GM19452 (cell line): ENCODE data around the gene KTI12.
"Not testable (repeated sequence)": the region's sequence is repeated elsewhere in the genome, so short reads cannot be mapped to it uniquely, and the experiment has no call there.

Experiments
- ATAC-seq: cut with Tn5 transposase; IDR thresholded peaks from one replicate; pipeline ENCODE4 v1.9.1; 2021; ENCODE audit not compliant: unreplicated experiment

KTI12 gene, protein sequence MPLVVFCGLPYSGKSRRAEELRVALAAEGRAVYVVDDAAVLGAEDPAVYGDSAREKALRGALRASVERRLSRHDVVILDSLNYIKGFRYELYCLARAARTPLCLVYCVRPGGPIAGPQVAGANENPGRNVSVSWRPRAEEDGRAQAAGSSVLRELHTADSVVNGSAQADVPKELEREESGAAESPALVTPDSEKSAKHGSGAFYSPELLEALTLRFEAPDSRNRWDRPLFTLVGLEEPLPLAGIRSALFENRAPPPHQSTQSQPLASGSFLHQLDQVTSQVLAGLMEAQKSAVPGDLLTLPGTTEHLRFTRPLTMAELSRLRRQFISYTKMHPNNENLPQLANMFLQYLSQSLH

DNA sequence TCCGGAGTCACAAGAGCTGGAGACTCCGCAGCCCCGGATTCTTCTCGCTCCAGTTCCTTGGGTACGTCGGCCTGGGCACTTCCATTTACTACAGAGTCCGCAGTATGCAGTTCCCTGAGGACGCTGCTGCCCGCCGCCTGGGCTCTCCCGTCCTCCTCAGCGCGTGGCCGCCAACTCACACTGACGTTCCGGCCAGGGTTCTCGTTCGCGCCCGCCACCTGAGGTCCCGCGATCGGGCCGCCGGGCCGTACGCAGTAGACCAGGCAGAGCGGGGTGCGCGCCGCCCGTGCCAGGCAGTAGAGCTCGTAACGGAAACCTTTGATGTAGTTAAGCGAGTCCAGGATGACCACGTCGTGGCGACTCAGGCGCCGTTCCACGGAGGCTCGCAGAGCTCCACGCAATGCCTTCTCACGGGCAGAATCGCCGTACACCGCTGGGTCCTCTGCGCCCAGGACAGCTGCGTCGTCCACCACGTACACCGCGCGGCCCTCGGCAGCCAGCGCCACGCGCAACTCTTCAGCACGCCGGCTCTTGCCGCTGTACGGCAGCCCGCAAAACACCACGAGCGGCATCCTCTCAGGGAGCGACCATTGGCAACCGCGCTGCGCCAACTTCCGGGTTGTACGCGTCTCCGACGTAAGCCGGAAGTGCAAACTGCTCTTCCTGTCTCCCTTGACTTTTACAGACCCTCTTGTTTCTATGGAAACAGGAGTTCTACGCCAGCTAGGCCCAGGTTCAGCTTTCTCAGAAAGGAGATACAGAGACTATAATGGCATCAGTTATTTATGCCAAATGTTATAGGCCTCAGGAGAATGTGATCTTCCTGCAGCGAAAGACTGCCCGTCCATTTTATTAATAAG, at the start of gene KTI12:
Gene KTI12 (minus strand): TSS at position 621 of the 860 bp plus-strand sequence. CDS start 49 bp downstream, at position 572.
- ATAC-seq, result peak; percentile 83

DNA sequence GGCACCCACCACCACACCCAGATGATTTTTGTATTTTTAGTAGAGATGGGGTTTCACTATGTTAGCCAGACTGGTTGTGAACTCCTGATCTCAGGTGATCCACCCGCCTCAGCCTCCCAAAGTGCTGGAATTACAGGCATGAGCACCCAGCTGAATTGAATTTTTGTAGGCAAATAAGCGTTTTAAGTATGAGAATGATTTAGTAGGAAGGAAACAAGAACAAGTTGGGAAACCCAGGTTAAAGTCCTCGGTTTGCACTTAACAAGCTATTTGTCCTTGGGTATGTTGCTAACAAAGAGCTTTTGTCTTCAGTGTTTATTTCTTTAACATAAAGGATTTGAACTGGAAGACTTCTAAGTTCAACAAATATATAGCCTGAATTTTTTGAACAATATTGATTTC, 46.4 kb upstream of the KTI12 start:
- no peak for ATAC-seq

DNA sequence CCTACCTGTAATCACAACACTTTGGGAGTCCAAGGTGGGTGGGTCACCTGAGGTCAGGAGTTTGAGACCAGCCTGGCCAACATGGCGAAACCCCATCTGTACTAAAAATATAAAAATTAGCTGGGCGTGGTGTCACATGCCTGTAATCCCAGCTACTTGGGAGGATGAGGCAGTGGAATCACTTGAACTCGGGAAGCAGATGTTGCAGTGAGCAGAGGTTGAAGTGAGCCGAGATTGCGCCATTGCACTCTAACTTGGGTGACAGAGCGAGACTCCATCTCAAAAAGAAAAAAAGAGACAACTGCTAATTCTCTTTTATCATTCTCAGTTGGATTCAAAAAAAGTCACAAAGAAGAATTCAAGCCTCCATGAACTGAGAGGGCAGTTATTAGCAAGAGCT, 43.7 kb upstream of the KTI12 start:
- ATAC-seq, result not testable (repeated sequence)

DNA sequence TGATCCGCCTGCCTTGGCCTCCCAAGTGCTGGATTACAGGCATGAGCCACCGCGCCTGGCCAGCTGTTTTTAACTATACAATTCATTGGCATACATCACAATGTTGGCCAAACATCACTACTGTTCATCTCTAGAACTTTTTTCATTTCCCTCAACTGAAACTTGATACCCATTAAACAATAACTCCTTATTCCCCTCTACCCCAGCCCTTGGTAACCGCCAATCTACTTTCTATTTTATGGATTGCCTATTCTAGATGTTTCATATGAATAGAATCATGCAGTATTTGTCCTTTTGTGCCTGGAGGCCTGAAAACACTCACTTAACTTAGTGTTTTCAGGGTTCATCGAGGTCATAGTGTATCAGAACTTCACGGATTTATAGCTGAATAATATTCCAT, 38.7 kb upstream of the KTI12 start:
- ATAC-seq, result no peak

DNA sequence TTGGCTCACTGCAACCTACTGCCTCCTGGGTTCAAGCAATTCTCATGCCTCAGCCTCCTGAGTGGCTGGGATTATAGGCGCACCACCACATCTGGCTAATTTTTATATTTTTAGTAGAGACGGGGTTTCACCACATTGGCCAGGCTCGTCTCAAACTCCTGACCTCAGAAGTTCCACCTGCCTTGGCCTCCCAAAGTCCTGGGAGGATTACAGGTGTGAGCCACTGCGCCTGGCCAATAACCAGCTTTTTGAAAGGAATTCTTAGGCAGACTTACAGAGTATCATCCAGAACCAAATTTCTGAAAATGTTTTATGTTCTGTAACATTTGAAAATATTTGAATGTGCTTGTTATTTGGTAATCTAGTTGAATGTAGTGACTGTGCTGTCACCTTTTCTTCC, 37.1 kb upstream of the KTI12 start:
- ATAC-seq, result no peak

DNA sequence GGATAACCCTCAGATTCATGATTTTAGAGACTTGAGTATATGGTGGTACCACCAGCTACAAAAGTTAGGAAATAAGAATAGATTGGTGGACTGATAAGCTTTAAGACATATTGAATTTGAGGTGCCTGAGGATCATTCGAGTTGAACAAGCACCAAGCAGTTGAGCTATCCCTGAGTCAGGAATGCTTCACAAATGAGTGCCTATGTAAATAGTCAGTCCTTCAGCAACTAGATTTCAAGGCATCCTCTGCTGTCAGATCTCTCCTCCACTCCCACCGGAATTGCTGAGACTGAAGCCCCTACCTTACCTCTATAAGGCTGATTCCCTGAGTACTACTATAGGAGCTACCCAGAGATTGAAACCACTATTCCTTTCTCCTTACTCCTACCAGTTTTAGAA, 29.6 kb upstream of the KTI12 start:
- ATAC-seq, result no peak

DNA sequence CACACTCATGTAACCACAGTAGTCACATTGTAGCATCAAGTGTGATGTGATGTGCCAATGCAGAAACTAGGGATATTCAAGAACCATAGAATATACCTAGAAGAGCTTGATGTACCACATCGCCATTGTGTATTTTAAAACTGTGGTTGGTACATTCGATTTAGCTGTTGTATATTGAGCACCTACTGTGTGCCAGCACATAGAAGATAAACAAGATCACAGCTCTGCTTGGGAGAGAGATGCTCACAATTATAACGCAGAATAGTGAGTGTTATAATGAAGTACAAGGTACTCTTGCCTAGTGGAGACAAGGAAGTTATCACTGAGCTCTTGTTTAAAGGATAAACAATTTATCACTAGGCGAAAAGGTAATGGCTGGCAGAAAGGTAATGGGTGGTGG, 27.2 kb upstream of the KTI12 start:
- no peak for ATAC-seq

DNA sequence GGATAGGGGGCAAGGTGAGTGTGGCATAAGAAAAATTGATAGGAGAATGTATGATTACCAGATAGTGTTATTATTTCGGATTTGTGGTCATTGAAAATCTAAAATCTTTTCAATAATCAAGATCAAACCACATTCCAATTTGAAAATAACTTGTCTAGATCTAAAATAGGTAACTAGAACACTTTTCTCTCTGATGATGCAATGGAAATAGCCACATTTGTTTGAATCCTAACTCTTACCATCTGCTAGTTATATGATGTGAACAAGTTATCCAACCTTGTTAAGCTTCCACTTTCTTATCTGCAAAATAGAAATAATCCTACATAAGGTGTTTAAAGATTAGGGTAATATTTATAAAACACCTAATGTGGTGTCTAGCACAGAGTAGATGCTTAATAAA, 26.3 kb upstream of the KTI12 start:
- no peak for ATAC-seq

DNA sequence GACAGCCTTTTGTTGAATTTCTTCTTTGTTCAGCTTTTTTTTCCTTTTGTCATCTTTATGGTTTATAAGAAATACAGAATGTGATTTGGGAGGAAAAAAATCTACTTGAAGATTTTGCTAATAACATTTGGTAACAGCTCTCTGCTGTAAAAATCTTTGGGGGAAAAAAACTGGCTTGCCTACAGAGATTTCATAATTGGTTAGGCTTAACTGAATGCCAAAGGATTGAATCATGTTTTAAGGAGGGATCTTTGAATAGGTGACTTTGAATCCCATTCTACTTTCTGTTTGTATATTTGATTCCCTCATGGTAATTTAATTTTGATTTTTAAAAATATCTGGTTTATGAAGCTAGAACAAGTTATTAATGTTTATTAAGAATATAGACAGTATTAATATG, 25.7 kb upstream of the KTI12 start:
- ATAC-seq, result no peak

DNA sequence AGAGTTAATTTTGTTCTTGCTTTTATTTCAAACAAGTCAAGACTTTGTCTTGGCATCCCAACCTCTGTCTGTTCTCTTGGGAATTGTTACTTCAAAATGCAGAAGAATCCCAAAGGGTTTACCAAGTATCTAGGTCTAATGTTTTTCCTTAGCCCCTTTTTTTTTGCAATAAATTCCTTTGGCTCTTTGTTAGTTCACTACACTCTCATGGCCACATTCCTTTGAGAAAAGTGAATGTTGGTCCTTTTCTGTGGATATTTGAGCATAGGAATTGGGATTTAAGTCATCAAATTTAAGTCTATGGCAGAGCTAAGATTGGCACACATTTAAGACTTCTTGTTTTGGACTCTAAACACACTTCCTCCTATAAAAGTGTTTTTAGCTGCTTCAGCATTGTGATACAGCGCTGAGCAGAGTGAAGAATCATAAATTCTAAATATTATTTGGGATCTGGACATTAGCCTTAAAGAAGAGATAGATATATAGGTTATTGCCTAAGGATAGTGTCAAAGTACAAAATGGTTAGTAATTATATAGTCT, 24.3 kb upstream of the KTI12 start:
- ATAC-seq, result no peak

DNA sequence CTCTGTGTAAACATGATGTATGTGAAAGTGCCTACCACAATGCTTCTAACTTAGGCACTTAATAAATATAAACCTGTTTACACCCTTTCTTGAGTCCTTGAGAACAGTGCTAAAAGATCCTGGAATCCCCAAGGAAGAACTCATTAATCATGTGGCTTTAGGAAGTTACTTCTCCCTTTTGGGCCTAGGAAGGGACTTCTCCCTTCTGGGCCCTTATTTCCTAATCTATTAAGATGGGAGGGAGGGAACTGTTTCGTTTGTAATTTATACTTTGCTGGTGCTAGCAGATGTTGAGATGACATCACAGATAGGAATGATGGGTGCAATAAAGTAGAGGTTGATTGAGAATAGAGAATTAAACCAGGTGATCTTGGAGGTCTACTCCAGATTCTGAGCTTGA, 23.6 kb upstream of the KTI12 start:
- no peak for ATAC-seq

DNA sequence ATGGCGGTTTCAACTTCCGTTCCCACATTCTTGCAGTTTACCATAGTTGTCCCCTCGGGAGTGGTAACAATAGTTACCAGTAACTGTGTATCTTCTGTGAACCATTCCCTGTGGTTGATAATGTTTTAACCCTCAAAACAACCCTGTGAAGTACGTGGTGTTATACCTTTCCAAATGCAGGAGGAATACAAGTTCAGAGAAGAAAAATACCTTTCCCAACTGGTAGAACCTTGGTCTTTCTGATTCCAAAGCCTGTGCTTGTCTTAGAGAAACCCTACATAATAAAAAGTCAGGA, 23.3 kb upstream of the KTI12 start:
- peak; percentile 42 for ATAC-seq

DNA sequence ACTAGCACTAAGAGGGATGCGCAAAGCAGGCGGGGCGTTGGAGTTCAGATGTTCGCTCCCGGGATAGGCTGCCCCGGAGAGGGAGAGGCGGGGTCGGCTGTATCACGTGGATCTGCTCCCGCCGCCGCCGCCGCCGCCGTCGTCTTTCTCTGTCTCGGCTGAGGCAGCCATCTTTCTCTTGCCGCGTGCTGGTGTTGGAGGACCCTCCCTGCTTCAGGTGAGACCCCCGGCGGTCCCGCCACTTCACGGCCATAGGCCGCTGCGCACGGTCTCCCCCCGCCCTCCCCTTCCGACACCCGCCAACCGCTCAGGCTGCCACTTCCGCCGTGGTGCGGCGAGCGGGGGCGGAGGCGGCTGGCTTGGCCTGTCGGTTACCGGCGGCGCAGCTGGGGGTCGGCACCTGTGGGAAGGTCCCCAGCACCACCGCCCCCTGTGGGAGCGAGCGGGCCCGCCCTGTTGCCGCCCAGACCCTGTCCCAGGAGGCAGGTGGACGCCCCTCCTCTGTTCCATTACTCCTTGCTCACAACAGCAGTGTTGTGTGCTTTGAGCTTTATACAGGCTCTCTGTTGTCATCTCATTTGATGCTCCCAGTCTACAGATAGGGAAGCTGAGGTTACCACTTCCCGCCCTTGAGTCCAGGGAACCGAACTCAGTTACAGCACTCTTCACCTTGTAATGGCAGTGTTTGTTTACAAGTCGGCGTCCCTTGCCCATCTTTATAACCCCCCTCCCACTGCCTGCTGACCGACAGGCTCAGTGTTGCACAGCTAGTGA, 22.7 kb upstream of the KTI12 start, which contains the start of gene BTF3L4:
Gene BTF3L4 (plus strand): TSS at position 133 of the 774 bp plus-strand sequence. CDS start 3,553 bp downstream, outside the sequence.
- ATAC-seq, result peak; percentile 75

DNA sequence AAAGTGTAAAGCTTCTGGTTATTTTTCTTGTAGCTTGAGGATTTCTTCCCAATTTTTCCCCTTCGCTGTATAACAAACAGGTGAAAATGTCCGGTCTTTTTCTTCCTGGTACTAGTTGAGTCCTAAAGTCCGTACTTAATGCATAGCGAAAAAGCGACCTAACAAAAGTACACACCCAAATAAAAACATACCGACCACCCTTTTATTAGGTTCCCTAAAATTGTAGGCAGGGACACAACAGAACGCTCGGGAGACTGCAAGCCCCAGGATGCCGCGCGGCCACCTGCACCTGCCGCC, 22.2 kb upstream of the KTI12 start:
- no peak for ATAC-seq

DNA sequence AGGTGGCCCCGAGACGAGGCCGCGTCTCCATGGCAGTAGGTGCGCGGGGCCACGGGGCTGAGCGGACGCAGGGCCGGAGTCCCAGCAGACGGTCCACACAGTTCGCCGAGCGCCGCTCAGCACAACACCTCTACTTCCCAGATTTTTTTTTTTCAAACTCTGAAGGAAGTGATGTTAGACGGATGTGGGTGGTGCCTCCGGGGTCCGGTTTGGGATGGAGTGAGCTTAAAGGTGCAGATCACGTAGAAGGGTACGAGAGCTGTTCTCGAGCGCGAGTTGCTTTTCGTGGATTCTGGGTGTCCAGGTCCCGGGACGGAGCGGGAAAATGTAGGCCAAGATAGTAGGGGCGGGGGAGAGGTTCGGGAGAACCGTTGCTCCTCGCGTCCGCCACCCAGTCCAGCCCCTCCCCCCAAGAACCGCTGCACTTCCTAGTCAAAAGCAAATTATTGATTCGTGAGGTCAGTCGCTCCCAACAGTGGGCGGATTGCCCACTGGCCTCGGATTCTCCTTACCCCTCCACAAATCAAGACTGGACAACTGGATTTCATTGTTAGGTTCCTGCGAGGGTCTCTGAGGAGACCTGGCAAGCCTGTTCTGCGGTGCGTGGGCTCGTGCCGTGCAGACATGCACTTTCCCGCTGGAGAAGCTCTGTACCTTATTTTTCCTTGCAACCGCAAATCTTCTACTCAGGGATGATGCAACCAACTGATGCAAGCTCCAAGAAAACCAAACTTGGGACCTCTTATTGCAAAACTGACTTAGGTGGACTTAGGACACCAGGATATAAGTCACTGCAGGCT, 21.7 kb upstream of the KTI12 start, which contains the start of gene TXNDC12:
Gene TXNDC12 (minus strand): TSS at position 126 of the 800 bp plus-strand sequence. CDS start 95 bp downstream, at position 31.
- peak; percentile 38 for ATAC-seq

DNA sequence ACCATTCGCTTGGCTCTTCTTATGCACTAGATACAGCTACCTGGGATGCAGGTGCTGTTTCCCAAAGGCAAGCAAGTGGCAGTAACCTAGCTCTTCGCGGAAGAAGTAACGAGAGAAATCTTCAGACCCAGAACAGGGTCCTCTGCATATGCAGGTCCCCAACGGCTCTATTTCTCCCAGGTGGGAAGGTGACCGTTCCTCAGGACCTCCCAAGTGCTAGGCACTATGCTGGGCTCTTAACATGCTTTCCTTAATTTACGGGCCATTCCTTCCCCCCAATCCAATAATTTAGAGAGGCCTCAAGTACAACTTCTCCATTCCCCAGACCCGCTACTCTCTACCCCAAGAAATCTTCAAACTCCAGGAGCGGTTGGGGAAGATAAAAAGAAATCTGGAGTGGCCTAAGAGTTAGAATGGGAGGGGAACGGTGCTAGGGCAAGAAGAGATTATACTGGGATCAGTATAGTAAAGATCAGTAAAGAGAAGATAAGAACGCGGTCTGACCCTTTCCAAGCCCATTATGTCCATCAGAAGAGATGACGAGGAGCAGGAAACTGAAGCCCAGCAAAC, 21.0 kb upstream of the KTI12 start:
- no peak for ATAC-seq

DNA sequence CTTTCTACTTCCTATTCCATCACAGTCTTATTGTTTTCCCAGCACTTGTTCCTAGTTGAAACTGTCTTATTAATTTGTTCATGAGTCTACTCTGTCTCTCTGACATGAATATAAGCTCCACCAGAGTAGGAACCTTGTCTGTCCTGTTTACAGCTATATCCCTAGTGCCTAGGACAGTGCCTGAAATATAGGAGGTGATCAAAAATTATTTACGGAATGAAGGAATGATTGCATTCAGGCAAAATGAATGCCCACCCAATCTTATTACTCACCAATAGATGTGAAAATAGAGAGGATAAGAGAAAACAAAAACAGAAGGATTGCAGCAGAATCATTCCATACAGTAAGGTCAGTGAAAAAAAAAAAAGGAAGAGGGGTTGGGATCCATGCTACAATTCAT, 20.3 kb upstream of the KTI12 start:
- no peak for ATAC-seq

DNA sequence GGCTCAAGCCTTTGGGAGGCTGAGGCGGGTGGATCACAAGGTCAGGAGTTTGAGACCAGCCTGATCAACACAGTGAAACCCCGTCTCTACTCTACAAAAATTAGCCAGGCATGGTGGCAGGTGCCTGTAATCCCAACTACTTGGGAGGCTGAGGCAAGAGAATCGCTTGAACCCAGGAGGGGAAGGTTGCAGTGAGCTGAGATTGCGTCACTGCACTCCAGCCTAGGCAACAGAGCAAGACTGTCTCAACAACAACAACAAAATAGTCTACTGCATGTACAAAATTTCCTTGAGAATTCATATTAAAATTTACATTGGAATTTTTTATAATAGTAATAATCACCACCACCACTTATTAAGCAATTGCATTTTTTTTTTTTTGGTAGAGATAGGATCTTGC, 15.7 kb upstream of the KTI12 start:
- not testable (repeated sequence) for ATAC-seq

DNA sequence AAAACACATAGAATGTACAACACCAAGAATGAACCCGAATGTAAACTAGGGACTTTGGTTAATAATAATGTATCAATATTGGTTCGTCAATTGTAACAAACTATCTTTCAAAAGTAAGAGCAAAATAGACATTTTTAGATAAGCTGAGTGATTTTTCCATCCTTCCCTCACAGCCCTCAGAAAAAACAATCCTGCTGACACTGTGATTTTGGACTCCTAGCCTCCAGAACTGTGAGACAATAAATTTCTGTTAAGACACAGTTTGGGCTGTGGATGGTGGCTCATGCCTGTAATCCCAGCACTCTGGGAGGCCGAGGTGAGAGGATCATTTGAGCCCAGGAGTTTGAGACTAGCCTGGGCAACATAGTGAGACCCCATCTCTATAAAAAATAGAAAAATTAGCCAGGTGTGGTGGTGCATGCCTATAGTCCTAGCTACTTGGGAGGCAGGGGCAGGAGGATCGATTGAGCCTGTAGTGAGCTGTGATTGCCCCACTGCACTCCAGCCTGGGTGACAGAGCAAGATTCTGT, 12.1 kb upstream of the KTI12 start:
- not testable (repeated sequence) for ATAC-seq

DNA sequence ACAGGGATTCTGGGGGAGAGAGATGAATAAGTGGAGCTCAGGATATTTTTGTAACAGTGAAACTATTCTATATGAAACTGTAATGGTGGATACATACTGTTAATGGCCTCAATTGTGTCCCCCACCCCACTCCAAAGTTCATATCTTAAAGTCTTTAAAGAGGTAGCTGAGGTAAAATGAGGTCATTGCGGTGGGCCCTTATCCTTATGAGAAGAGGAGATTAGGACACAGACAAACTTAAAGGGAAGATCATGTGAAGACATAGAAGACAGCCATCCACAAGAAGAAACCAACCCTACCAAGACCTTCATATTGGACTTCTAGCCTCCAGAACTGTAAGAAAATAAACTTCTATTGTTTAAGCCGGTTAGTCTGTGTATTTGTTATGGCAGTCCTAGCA, 11.6 kb upstream of the KTI12 start:
- no peak for ATAC-seq
